Pancreas (tissue), 10 donors: ENCODE measurements around the gene PTPRF. TPM values are rescaled to one million over a fixed set of nuclear protein-coding genes. Genes with fewer than 3 reads are reported as not detected.
A peak's percentile ranks its signal among the peaks of the same experiment; 100 is the strongest.

ENCODE experiments used
- ATAC-seq, 4 donors: fragments of 200-7000 bp; cut with Tn5 transposase; one replicate each; pipeline versions ENCODE4 v1.8.0 to v1.9.1; 2020; ENCODE audit warnings: mild to moderate bottlenecking in 4 of 4, moderate library complexity in 4 of 4
- DNase-seq, 6 donors: peaks; one replicate each; pipeline ENCODE4 v3.0.0-alpha.2; 2020
- FAIRE-seq: peaks from 2 replicates; lab custom pipeline; 2012; peaks lifted over from hg19 to GRCh38; lab: Jason Lieb, UNC
- H3K27ac ChIP-seq, 4 donors: fragments of 200-600 bp; sonication (generic); 1 replicate in 3 of 4; 2 replicates in 1 of 4; pipeline versions ENCODE4 v1.5.0 to v1.8.0; 2020
- H3K27me3 ChIP-seq, 4 donors: fragments of 200-600 bp; one replicate each; pipeline ENCODE4 v1.8.0; 2021
- H3K36me3 ChIP-seq, 3 donors: fragments of 200-600 bp; sonication (generic) in 1 of 3; one replicate each; pipeline versions ENCODE4 v1.5.0 to v1.8.0; 2020 to 2021
- H3K4me1 ChIP-seq, 3 donors: fragments of 200-600 bp; one replicate each; pipeline ENCODE4 v1.8.0; 2021
- H3K4me3 ChIP-seq, 4 donors: fragments of 200-600 bp; sonication (generic) in 2 of 4; one replicate each; pipeline versions ENCODE4 v1.5.0 to v1.8.0; 2020 to 2021
- H3K9me3 ChIP-seq, 4 donors: fragments of 200-600 bp; one replicate each; pipeline ENCODE4 v1.8.0; 2021
- WGBS, 2 donors: extraction: QIAGEN DNeasy Blood & Tissue Kit; methylation state at CpG; one replicate each; pipeline ENCODE4 v1.1.7; 2013; 5-methylcytosine and 5-hydroxymethylcytosine counted together
- intact Hi-C, 3 donors: fragments of 100-400 bp; cut with DNase I; formaldehyde crosslinking; loops; one replicate each; pipeline versions ENCODE4 v1.11.1 to v1.14.2; 2022
- polyA plus RNA-seq, 2 donors: library from polyadenylated mRNA; stranded (reverse); fragments of 200-250 nt; gene quantifications; one replicate each; pipeline ENCODE4 v1.2.3, GENCODE V29; 2013
- total RNA-seq, 6 donors: library from RNA; stranded (reverse); fragmentation: NEBNext Ultra II Directional in 4 of 6; extraction: Animal tissue kit (Norgen Biotek cat#: 25700) in 4 of 6; gene quantifications; one replicate each; pipeline versions ENCODE4 v1.2.1 to v1.2.4, GENCODE V29; 2021 to 2023
- TF ChIP-seq, protein P1 (sequence below), 4 donors: fragments of 200-600 bp; sonication (generic) in 3 of 4; IDR thresholded peaks; one replicate each; pipeline versions ENCODE4 v1.5.0 to v1.8.0; 2021; ENCODE audit warnings: antibody characterized with exemption in 4 of 4
- donor health status: healthy with polysubstance abuse.
- donor health status: DM: no; HTN: no; CAD: no; lungs with moderate emphysema.
- donor health status: DM: no; HTN: no; CAD: no.
- donor health status: control.
- donor health status: control.
- donor health status: Bipolar disorder and iron deficiency.
- donor health status: DM: yes; HTN: yes; CAD: no.
- donor health status: DM: no; HTN: no; CAD: no.
- donor health status: DM: no; HTN: no; CAD: no.
- donor health status: DM: yes; HTN: yes; CAD: no.

PTPRF gene
- total and polyA plus RNA-seq, 8 donors: 42.9 to 210 (median 129) TPM

DNA sequence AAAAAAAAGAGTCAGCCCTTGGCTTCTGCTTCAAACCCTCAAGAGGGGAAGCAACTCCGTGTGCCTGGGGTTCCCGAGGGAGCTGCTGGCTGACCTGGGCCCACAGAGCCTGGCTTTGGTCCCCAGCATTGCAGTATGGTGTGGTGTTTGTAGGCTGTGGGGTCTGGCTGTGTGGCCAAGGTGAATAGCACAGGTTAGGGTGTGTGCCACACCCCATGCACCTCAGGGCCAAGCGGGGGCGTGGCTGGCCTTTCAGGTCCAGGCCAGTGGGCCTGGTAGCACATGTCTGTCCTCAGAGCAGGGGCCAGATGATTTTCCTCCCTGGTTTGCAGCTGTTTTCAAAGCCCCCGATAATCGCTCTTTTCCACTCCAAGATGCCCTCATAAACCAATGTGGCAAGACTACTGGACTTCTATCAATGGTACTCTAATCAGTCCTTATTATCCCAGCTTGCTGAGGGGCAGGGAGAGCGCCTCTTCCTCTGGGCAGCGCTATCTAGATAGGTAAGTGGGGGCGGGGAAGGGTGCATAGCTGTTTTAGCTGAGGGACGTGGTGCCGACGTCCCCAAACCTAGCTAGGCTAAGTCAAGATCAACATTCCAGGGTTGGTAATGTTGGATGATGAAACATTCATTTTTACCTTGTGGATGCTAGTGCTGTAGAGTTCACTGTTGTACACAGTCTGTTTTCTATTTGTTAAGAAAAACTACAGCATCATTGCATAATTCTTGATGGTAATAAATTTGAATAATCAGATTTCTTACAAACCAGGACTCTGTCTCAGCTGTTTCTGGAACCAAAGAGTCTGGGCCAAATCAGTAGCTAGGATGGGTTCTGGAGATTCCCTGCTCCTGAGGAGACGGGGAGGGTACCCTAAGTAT is 92.5 kb downstream of the PTPRF start:
- H3K27ac ChIP-seq: no peak overlapping the region
- no peaks in the 10 kb centered on the region for H3K27me3 ChIP-seq
- peaks cover 0 to 42% (median 8%) of the 10 kb centered on the region in 3 donors for H3K36me3 ChIP-seq
- no peak overlapping the region for H3K4me3 ChIP-seq
- 94 to 95% methylated on average over 13 of the region's 13 CpGs for WGBS, 2 donors
- intact Hi-C loops: loop anchor here in 1 of 3 donors (10.0 kb wide), 1 partner anchor 98 kb away; no protein-coding TSS in a partner anchor
- ATAC-seq (no peak), FAIRE-seq (no peak), DNase-seq (peak in 1 of 6 donors; percentile 45)
- TF ChIP-seq, protein P1, sequence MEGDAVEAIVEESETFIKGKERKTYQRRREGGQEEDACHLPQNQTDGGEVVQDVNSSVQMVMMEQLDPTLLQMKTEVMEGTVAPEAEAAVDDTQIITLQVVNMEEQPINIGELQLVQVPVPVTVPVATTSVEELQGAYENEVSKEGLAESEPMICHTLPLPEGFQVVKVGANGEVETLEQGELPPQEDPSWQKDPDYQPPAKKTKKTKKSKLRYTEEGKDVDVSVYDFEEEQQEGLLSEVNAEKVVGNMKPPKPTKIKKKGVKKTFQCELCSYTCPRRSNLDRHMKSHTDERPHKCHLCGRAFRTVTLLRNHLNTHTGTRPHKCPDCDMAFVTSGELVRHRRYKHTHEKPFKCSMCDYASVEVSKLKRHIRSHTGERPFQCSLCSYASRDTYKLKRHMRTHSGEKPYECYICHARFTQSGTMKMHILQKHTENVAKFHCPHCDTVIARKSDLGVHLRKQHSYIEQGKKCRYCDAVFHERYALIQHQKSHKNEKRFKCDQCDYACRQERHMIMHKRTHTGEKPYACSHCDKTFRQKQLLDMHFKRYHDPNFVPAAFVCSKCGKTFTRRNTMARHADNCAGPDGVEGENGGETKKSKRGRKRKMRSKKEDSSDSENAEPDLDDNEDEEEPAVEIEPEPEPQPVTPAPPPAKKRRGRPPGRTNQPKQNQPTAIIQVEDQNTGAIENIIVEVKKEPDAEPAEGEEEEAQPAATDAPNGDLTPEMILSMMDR (IDR thresholded peaks at IDR 0.05): no peak
- H3K9me3 ChIP-seq: no peaks in the 10 kb centered on the region
- H3K4me1 ChIP-seq: no peaks in the 10 kb centered on the region

DNA sequence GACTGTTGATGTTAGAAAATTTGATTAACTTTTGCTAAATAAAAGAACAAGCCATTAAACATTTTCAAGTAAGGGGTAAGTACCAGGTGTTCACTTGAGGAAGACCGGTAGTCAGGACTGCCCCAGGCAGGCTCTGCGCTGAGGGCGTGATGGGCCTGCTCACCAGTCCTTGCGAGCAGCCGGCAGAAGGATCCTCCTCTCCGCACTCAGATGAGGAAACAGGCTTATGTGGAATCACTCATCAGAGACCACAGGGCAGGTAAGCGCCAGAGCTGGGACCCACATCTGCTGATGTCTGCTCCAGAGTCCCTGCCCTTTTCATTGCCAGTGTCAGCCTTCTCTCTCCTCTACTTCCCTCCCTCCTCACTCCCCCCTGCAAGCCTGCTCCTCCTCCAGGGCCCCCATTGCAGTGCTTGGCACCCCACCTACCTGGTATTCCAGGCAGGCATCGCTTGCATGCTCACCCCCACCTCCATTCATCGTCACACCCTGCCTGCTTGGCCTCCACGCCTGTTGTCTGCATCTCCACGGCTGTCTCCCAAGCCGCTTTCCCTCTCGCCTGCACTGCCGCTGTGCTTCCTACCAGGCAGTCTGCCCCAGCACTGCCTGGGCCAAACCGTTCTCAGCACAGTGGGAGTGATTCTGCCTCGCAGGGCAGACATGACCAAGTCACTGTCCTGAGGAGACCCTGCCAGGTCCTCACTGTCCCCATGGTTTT is 94.5 kb downstream of the PTPRF start:
- Histone ChIP-seq H3K4me3 (no peak overlapping the region), H3K9me3 (no peaks in the 10 kb centered on the region), H3K36me3 (peaks cover 0 to 24% (median 0%) of the 10 kb centered on the region in 3 donors), H3K4me1 (no peaks in the 10 kb centered on the region), H3K27ac (no peak overlapping the region), H3K27me3 (no peaks in the 10 kb centered on the region)
- ATAC-seq (no peak), DNase-seq (peak in 1 of 6 donors; percentile 43), FAIRE-seq (no peak)
- WGBS, 2 donors: 93 to 97% methylated on average over 16 of the region's 16 CpGs
- TF ChIP-seq, protein P1 (IDR thresholded peaks at IDR 0.05): no peak
- intact Hi-C loops: loop anchor here in 1 of 3 donors (10.0 kb wide), 1 partner anchor 100 kb away; no protein-coding TSS in a partner anchor

DNA sequence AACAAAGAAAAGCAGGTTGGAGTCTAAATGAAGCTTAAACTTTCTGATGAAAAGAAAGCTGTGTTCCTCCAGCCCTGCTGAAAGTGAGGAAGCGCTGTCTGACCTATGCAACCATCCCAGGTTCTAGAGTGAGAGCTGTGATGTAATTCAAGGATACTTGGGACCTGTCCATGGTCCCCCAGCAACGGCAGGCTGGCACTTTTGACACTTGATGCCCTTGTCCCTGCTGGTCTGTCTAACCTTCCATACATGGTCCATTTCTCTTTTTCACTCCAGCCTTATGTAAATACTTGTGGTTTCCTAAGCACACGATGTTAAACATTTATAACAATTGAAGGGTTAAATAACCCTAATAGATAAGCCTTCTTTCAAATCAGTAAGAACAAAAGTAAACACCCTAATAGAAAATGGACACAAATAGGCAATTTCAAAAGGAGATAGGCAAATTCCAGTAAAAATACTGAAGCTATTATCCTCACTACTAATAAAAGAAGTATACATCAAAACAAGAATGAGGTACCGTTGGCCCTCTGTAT is 101.5 kb downstream of the PTPRF start:
- 50% methylated on average over 4 of the region's 4 CpGs for WGBS, 2 donors
- Histone ChIP-seq H3K27ac (no peak overlapping the region), H3K9me3 (no peaks in the 10 kb centered on the region), H3K4me1 (no peaks in the 10 kb centered on the region), H3K36me3 (no peaks in the 10 kb centered on the region), H3K27me3 (no peaks in the 10 kb centered on the region), H3K4me3 (no peak overlapping the region)
- no peak for DNase-seq
- intact Hi-C loops: no loop called here
- TF ChIP-seq, protein P1 (IDR thresholded peaks at IDR 0.05): no peak
- no peak for ATAC-seq
- no peak for FAIRE-seq

DNA sequence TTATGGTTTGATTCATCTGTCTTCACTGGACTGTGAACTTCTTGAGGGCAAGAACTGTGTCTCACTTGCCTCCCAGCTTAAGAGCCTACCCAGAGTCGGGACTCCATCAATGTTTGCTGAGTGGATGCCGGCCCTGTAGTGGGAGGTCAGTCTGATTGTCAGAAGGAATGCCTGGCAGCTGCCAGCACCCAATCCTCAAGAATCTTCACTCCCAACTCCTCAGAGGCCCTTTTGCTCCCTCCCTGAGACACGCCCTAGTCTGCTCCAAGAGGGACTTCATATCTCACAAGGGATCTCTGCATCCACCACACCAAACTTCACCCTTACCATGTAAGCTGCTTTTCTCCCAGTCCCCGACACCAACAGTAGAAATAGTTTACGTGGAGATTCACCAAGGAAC is 104.0 kb downstream of the PTPRF start:
- Histone ChIP-seq H3K4me1 (no peaks in the 10 kb centered on the region), H3K4me3 (no peak overlapping the region), H3K27ac (no peak overlapping the region), H3K9me3 (no peaks in the 10 kb centered on the region), H3K27me3 (no peaks in the 10 kb centered on the region), H3K36me3 (no peaks in the 10 kb centered on the region)
- ATAC-seq (no peak), FAIRE-seq (no peak), DNase-seq (no peak)
- intact Hi-C loops: no loop called here
- WGBS, 2 donors: 51 to 69% methylated on average over 5 of the region's 5 CpGs
- TF ChIP-seq, protein P1 (IDR thresholded peaks at IDR 0.05): no peak
